Ovary (tissue), 9 donors: ENCODE results near the gene MTRF1L. TPM values are rescaled to one million over a fixed set of nuclear protein-coding genes. Genes with fewer than 3 reads are reported as not detected.
"Not testable (repeated sequence)": the region's sequence is repeated elsewhere in the genome, so short reads cannot be mapped to it uniquely, and the experiment has no call there.

Source experiments
- DNase-seq, 5 donors: peaks; one replicate each; pipeline ENCODE4 v3.0.0-alpha.2; 2019 to 2020
- H3K27ac ChIP-seq, 2 donors: fragments of 200-600 bp; one replicate each; pipeline versions ENCODE4 v1.5.1 to v1.8.0; 2019 to 2022
- H3K27me3 ChIP-seq: fragments of 200-600 bp; one replicate; pipeline ENCODE4 v1.8.0; 2022
- H3K36me3 ChIP-seq: fragments of 200-600 bp; sonication (generic); one replicate; pipeline ENCODE4 v1.5.1; 2019
- H3K4me1 ChIP-seq: one replicate; pipeline ENCODE4 v1.8.1; 2013; ENCODE audit warnings: mild to moderate bottlenecking, moderate library complexity; ENCODE audit not compliant: insufficient read depth
- H3K4me3 ChIP-seq: fragments of 200-600 bp; sonication (generic); one replicate; pipeline ENCODE4 v1.5.1; 2017
- H3K9me3 ChIP-seq, 2 donors: fragments of 200-600 bp in 1 of 2; sonication (generic) in 1 of 2; one replicate each; pipeline versions ENCODE4 v1.5.1 to v1.8.1; 2013 to 2019; ENCODE audit warnings: mild to moderate bottlenecking in 1 of 2, moderate library complexity in 1 of 2
- EP300 ChIP-seq: sonication (generic); formaldehyde crosslinking; IDR thresholded peaks from one replicate; pipeline ENCODE4 v1.6.1; 2017; ENCODE audit warnings: antibody characterized with exemption
- POLR2A ChIP-seq: fragments of 450-650 bp; IDR thresholded peaks from one replicate; pipeline ENCODE4 v1.6.1; 2017; ENCODE audit warnings: antibody characterized with exemption, mild to moderate bottlenecking, moderate library complexity
- WGBS, 3 donors: extraction: QIAGEN DNeasy Blood & Tissue Kit in 1 of 3; methylation state at CpG; one replicate each; pipeline versions ENCODE4 v1.1.5 to v1.1.7; 2013 to 2017; 5-methylcytosine and 5-hydroxymethylcytosine counted together
- intact Hi-C, 4 donors: fragments of 100-400 bp; cut with DNase I; formaldehyde crosslinking; loops; one replicate each; pipeline versions ENCODE4 v1.11.0 to v1.15.1; 2022 to 2023
- polyA plus RNA-seq, 2 donors: library from polyadenylated mRNA; stranded (reverse); fragments of 200-250 nt in 1 of 2; fragments of 350-450 nt in 1 of 2; fragmentation: Illumina TruSeq in 1 of 2; extraction: RNeasy Lipid Tissue Mini Kit (QIAGEN cat#74804) in 1 of 2; gene quantifications; one replicate each; pipeline ENCODE4 v1.2.3, GENCODE V29; 2013 to 2014
- total RNA-seq, 7 donors: library from RNA; depleted of rRNA in 2 of 7; stranded (reverse); fragments of >200 nt in 2 of 7; fragmentation: NEBNext Ultra II Directional in 3 of 7; extraction: Animal tissue kit (Norgen Biotek cat#: 25700) in 3 of 7; gene quantifications; one replicate each; pipeline versions ENCODE4 v1.1.0 to v1.2.4, GENCODE V29; 2016 to 2023
- TF ChIP-seq, protein P1 (sequence below), 3 donors: fragments of 450-650 bp in 2 of 3; fragments of 200-600 bp in 1 of 3; IDR thresholded peaks; one replicate each; pipeline versions ENCODE4 v1.5.1 to v1.8.0; 2016 to 2022; ENCODE audit warnings: antibody characterized with exemption in 3 of 3, mild to moderate bottlenecking in 1 of 3
- donor health status: DM: no; HTN: no; CAD: no; lungs with moderate emphysema.
- donor health status: DM: no; HTN: no; CAD: no.
- donor health status: Bipolar disorder and iron deficiency.
- donor health status: DM: yes; HTN: yes; CAD: no.
- donor health status: DM: no; HTN: no; CAD: no.
- donor health status: DM: yes; HTN: yes; CAD: no.

MTRF1L gene
- total and polyA plus RNA-seq, 9 donors: 8.4 to 18.1 (median 15.6) TPM

GRCh38 chr6:152976749-152977148 is 25.8 kb downstream of the MTRF1L start:
- no peak overlapping the region for H3K27ac ChIP-seq
- no peaks in the 10 kb centered on the region for H3K36me3 ChIP-seq
- intact Hi-C loops: no loop called here
- H3K4me3 ChIP-seq: no peak overlapping the region
- no peaks in the 10 kb centered on the region for H3K9me3 ChIP-seq
- no peak for TF ChIP-seq POLR2A
- TF ChIP-seq, protein P1, sequence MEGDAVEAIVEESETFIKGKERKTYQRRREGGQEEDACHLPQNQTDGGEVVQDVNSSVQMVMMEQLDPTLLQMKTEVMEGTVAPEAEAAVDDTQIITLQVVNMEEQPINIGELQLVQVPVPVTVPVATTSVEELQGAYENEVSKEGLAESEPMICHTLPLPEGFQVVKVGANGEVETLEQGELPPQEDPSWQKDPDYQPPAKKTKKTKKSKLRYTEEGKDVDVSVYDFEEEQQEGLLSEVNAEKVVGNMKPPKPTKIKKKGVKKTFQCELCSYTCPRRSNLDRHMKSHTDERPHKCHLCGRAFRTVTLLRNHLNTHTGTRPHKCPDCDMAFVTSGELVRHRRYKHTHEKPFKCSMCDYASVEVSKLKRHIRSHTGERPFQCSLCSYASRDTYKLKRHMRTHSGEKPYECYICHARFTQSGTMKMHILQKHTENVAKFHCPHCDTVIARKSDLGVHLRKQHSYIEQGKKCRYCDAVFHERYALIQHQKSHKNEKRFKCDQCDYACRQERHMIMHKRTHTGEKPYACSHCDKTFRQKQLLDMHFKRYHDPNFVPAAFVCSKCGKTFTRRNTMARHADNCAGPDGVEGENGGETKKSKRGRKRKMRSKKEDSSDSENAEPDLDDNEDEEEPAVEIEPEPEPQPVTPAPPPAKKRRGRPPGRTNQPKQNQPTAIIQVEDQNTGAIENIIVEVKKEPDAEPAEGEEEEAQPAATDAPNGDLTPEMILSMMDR (IDR thresholded peaks at IDR 0.05): no peak
- no peak for TF ChIP-seq EP300
- WGBS, 3 donors: 95 to 97% (median 95%) methylated on average over 1 of the region's 1 CpG
- H3K27me3 ChIP-seq: no peaks in the 10 kb centered on the region
- DNase-seq: no peak
- no peaks in the 10 kb centered on the region for H3K4me1 ChIP-seq

- Histone ChIP-seq H3K9me3 (no peaks in the 10 kb centered on the region), H3K27me3 (no peaks in the 10 kb centered on the region), H3K4me3 (no peak overlapping the region), H3K4me1 (no peaks in the 10 kb centered on the region), H3K36me3 (no peaks in the 10 kb centered on the region), H3K27ac (no peak overlapping the region)
- whole genome bisulfite sequencing, 3 donors: 95 to 96% (median 96%) methylated on average over 4 of the region's 4 CpGs
- intact Hi-C loops: no loop called here
- TF ChIP-seq, protein P1 (IDR thresholded peaks at IDR 0.05): no peak
- no peak for DNase-seq
Measured at GRCh38 chr6:152975204-152975915, 27.1 kb downstream of the MTRF1L start.

DNA sequence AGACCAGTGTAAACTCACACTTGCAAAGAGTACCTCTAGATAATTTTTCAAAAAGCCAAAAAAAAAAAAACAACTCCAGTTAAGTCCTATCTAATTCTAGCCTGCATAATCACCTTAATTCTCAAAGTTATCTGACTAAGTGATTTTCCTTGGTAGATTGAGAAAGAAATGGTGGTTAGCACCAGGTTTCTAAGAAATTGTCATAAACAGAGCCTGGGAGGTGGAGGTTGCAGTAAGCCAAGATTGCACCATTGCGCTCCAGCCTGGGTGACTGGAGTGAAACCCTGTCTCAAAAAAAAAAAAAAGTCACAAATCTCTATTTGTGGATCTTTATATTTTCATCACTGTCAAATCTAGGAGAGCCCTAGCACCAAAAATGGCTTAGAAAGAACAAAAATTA is 28.6 kb downstream of the MTRF1L start:
- no peak for TF ChIP-seq POLR2A
- no peak for TF ChIP-seq EP300
- TF ChIP-seq, protein P1 (IDR thresholded peaks at IDR 0.05): no peak
- WGBS, 3 donors: 100% methylated on average over 1 of the region's 1 CpG
- Histone ChIP-seq H3K9me3 (peaks cover 0 to 4% of the 10 kb centered on the region in 2 donors), H3K27me3 (no peaks in the 10 kb centered on the region), H3K4me1 (no peaks in the 10 kb centered on the region), H3K36me3 (no peaks in the 10 kb centered on the region), H3K4me3 (no peak overlapping the region), H3K27ac (no peak overlapping the region)
- DNase-seq: no peak
- intact Hi-C loops: no loop called here

GRCh38 chr6:152969688-152970418 is 32.7 kb downstream of the MTRF1L start:
- 95 to 99% (median 97%) methylated on average over 6 of the region's 6 CpGs for WGBS, 3 donors
- intact Hi-C loops: no loop called here
- no peak for DNase-seq
- H3K27ac ChIP-seq: no peak overlapping the region
- TF ChIP-seq POLR2A (no peak), EP300 (no peak)
- TF ChIP-seq, protein P1 (IDR thresholded peaks at IDR 0.05): no peak
- peaks cover 0 to 4% of the 10 kb centered on the region in 2 donors for H3K9me3 ChIP-seq
- H3K4me3 ChIP-seq: no peak overlapping the region
- H3K27me3 ChIP-seq: no peaks in the 10 kb centered on the region
- no peaks in the 10 kb centered on the region for H3K4me1 ChIP-seq
- no peaks in the 10 kb centered on the region for H3K36me3 ChIP-seq

GRCh38 chr6:152966168-152966894 is 36.2 kb downstream of the MTRF1L start:
- H3K9me3 ChIP-seq, DNase-seq, H3K27ac ChIP-seq, intact Hi-C loops, H3K36me3 ChIP-seq, H3K27me3 ChIP-seq, H3K4me1 ChIP-seq, H3K4me3 ChIP-seq: not testable (repeated sequence)
- WGBS, 3 donors: 89 to 95% (median 91%) methylated on average over 15 of the region's 15 CpGs
